NCI-H2227 (cell line): Measurements from ENCODE around the gene ZDHHC11.
A peak's percentile ranks its signal among the peaks of the same experiment; 100 is the strongest.
"Not testable (repeated sequence)": the region's sequence is repeated elsewhere in the genome, so short reads cannot be mapped to it uniquely, and the experiment has no call there.

Experiments used
- DNase-seq: peaks from one replicate; lab custom pipeline; 2025; ENCODE audit not compliant: unreplicated experiment; lab: John Stamatoyannopoulos, UW

The ZDHHC11 gene

GRCh38 chr5:860506-861150 lies 9.8 kb upstream of the ZDHHC11 start:
- DNase-seq = no peak

DNA sequence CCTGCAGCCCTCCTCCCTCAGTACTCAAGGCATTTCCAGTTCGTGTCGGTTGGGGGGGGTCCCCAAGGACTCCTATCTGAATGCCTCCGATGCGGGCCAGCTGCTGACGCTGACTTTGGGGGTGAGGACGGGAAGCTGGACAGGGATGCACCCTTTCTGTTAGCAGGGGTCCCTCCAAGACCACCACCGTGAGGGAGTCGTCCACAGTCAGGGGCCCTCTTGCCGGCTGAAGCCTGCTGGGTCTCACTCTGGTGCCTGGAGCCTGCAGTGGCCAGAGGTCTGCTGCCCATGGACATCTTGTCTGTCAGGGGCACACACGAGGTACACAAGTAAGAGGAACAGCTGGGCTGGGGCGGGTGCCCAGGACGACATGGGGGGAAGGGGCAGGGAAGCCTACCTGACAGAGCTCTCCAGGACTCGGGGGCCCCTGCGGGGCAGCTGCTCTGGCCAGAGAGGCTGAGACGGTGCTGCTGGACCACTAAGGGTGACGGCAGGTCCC lies 9.1 kb upstream of the ZDHHC11 start:
- no peak for DNase-seq

DNA sequence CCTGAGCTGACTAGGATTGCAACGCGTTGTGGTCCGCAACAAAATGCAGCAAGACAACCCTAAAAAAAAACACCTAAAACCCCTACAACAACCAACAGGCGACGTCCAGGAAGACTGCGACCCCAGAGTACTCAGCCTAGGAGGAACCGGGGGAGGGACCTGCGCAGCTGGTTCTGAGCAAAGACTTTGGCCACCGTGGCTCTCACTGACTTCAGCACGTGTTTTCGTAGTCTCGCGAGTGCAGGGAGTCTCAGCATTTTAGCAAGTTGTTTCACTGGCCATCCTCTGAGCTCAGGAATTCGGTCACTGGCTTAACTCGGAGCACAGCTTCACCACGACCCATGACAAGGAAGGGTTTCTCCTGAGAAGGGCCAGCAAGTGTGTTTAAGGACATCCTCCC lies 8.6 kb upstream of the ZDHHC11 start:
- DNase-seq = no peak

GRCh38 chr5:858726-859125 lies 7.9 kb upstream of the ZDHHC11 start:
- no peak for DNase-seq

GRCh38 chr5:856531-857425 lies 6.0 kb upstream of the ZDHHC11 start:
- DNase-seq = no peak

GRCh38 chr5:855771-856530 lies 5.2 kb upstream of the ZDHHC11 start:
- no peak for DNase-seq

GRCh38 chr5:854966-855743 lies 4.4 kb upstream of the ZDHHC11 start:
- no peak for DNase-seq

- no peak for DNase-seq
These were observed 3.4 kb upstream of the ZDHHC11 start for GRCh38 chr5:854217-854616.

- not testable (repeated sequence) for DNase-seq
These were observed 2.8 kb upstream of the ZDHHC11 start for GRCh38 chr5:853416-854090.

DNA sequence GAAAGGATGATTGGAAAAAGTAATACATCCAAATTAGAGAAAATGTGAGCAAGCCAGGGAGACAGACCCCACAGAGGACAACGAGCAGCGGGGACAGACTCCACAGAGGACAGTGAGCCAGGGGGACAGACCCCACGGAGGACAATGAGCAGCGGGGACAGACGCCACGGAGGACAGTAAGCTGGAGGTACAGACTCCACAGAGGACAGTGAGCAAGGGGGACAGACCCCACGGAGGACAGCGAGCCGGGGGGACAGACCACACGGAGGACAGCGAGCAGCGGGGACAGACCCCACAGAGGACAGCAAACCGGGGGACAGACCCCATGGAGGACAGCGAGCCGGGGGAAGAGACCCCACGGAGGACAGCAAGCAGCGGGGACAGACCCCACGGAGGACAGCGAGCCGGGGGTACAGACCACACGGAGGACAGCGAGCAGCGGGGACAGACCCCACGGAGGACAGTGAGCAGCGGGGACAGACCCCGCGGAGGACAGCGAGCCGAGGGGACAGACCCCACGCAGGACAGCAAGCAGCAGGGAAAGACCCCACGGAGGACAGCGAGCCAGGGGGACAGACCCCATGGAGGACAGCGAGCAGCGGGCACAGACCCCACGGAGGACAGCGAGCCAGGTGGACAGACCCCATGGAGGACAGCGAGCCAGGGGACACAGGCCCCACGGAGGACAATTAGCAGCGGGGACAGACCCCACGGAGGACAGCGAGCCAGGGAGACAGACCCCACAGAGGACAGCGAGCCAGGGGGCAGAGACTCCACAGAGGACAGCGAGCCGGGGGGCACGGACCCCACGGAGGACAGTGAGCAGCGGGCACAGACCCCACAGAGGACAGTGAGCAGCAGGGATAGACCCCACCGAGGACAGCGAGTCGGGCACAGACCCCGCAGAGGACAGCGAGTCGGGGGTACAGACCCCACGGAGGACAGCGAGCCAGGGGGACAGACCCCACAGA lies 1.9 kb upstream of the ZDHHC11 start:
- no peak for DNase-seq

DNA sequence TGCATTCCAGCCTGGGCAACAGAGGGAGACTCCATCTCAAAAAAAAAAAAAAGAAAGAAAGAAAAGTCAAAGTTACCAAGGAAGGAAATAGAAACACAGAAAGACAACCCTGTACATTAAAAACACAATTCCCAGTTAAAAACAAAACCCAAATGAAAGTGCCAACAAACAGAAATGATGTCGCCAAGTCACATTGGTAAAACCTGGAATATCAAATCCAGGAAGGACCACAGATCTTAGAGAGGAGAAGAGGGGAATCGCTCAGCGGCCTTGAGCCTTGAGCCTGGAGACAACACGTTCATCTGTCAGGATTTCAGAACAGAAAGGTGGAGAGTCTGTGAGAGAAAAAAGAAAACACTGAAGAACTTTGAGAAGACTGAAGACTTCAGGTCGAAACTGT lies 1.2 kb upstream of the ZDHHC11 start:
- peak; percentile 20 for DNase-seq

DNA sequence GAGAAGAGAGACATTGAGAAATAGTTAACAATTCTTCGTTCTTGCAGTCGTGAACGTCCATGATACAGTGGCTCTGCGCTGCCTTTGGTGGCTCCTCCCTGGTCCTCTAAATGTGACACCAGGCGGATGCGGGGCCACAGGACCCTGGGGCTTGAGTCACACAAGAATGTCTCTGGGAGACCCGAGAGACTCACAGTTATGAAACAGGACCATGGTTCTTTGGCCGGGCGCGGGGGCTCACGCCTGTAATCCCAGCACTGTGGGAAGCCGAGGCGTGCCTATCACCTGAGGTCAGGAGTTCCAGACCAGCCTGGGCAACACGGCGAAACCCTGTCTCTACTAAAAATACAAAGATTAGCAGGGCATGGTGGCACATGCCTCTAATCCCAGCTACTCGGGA lies 767 bp upstream of the ZDHHC11 start:
- peak; percentile 45 for DNase-seq

- peak; percentile 45 for DNase-seq
These were observed 290 bp upstream of the ZDHHC11 start for GRCh38 chr5:851076-851475.

DNA sequence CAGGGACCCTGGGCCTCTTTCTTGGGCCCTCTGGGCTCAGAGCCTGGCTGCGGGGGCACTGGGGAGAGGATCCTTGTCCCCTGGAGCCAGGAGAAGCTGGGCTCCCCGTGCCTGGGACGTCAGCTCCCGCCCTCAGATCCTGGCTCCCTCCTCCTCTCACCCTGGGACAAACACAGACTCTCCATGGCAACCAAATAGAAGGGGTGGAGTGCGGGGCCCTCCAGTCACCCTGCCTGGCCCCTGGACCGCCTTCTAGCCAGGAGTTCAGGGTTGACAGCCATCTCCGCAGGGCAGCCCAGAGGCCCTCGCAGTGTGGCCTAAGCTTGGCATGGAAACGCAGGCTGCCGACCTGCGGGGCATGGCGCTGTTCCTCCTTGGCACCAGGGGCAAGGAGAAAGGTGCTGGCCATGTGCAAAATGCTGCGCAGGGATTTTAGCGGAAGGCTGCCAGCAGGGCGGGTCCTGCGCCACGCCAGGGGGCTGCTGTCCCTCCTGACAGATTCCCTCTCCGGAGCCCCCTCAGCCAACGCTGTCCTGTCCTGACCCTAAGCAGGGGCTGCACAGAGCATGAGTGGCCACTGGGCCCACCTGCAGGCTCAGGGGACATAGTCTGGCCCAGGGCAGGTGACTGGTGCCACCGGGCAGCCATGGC lies 1.0 kb downstream of the ZDHHC11 start:
- DNase-seq = peak; percentile 54

DNA sequence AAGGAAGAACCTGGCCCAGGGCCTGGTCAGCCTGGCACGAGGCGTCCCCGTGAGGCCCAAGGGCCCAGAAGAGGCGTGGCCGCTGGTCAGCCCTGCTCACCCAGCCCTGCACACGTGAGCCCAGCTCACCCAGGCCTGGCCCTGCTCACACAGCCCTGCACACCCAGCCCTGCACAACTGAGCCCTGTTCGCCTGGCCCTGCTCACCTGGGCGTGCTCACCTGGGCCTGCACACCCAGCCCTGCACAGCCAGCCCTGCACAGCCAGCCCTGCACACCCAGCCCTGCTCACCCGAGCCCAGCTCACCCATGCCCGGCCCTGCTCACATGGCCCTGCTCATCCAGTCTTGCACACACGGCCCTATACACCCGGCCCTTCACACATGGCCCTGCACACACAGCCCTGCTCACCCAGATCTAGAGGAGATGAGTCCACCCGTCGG lies 2.1 kb downstream of the ZDHHC11 start:
- no peak for DNase-seq

DNA sequence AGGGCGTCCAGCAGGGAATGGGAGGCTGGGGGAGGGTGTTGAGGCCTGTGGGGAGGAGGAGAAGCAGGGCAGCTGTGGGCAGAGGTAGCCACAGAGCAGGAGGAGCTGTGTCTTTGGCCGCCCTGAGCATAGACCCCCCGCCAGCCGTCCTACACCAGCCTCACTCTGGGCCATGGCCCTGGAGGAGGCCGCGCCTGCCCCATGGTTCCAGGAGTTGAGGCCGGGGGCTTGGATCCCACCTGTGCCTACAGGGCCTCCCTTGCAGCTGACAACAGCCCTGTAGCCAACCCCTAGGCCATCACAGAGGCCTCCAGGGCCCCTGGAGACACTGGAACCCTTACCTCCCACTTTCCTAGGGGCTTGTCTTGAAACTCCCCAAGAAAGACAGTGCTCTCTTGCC lies 3.0 kb downstream of the ZDHHC11 start:
- not testable (repeated sequence) for DNase-seq

DNA sequence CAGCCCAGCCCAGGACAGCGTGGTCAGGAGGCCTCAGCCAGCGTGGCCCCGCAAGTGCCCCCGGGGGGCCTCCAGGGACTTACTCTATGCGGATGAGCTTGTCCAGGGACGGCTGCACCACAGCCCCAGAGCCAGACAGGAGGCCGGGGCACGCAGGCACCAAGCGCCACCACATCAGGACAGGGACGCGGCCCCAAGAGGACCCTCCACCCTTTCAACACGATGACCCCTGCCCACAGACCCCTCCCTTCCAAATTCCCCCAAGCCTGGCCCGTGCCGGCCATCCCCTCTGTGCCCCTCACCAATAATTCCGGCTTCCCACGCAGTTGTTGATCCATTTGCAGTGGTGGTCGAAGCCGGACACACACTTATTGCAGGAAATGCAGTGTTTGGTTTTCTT lies 3.6 kb downstream of the ZDHHC11 start:
- not testable (repeated sequence) for DNase-seq

GRCh38 chr5:846602-847091 lies 4.1 kb downstream of the ZDHHC11 start:
- not testable (repeated sequence) for DNase-seq
